ENCODE results near the gene NR4A1. TPM values are rescaled to one million over a fixed set of nuclear protein-coding genes. Genes with fewer than 3 reads are reported as not detected.

NR4A1 gene
- total and polyA plus RNA-seq, 10 of the 15 experiments (the other 5 are each of a cell fraction or from before 2014, with no cell fraction given) = 0.05 to 7.9 (median 2.2) TPM; not detected in 1

DNA sequence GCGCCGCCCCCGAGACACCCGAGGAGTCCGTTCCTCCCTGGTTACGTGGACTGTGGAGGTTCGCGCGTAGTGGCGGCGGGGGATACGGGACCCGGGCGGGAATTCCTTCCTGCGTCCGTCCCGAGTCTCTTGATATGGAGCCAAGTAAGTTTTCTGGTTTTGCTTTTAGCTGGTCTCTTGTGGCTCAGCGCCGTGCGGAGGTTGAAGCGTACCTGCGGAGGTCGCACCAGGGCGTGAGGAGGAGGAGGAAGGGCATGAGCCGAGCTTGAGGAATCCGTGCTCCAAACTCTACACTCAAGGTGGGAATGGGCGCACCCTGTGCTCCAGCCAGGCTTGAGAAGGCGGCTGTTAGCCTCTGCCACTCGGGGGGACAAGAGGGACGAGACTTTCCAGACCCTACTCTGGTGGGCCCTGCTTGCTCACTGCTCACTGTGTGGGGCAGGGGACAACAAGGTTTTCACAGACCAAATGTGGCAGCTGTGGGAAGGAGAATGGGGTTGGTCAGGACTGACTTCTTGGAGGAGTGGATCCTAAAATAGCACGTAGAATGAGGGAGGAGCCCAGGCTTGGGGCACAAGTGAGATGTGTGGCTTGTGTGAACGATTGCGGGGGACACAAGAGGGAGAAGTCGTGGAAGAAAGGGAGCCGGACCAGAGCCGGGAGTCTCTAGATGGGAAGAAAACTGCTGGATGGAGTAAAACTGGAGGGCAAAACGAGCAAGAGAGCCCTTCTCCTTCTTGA lies 19.1 kb downstream of the NR4A1 start:
- H3K9ac ChIP-seq (ENCODE audit: control insufficient read depth, insufficient read depth, low read length) = peak overlapping the region; percentile 86
- FAIRE-seq = no peak
- in situ Hi-C loops (cut with MboI) (no loop called here), intact Hi-C loops (cut with micrococcal nuclease; ENCODE audit: unreplicated experiment) (no loop called here)
- BruUV-seq (replicated peaks) = TSS peak; percentile 77
- no peaks in the 10 kb centered on the region; a peak in 1 of 4 replicates for H3K27me3 ChIP-seq (replicated peaks in 1 of 2; ENCODE audit: control insufficient read depth in 2 of 2, insufficient read depth in 2 of 2, low read length in 1 of 2)
- TF ChIP-seq EED (IDR thresholded peaks at IDR 0.05; ENCODE audit: low read depth) (0 out of 2 replicates have a peak, but pooled peaks have one; percentile 24), RB1 (IDR thresholded peaks at IDR 0.05; ENCODE audit: borderline replicate concordance) (no peak), IKZF2 (IDR thresholded peaks at IDR 0.05) (peak in 1 of 2 experiments; percentile 4; a peak in 1 of 4 replicates)
- H3K36me3 ChIP-seq (ENCODE audit: control insufficient read depth in 2 of 2, insufficient read depth in 2 of 2, low read length in 1 of 2) = peaks cover 0 to under 1% of the 10 kb centered on the region in 2 experiments; a peak in 2 of 4 replicates
- H3K4me1 ChIP-seq (ENCODE audit: control insufficient read depth, insufficient read depth, low read length) = peaks cover 13% of the 10 kb centered on the region
- H3K4me2 ChIP-seq (ENCODE audit: control insufficient read depth, insufficient read depth) = peak overlapping the region; percentile 97
- peak overlapping the region; percentile 98 for H2AFZ ChIP-seq (ENCODE audit: control insufficient read depth, low read depth, low read length)
- H3K27ac ChIP-seq (ENCODE audit: control insufficient read depth, insufficient read depth) = peak overlapping the region; percentile 95
- peak overlapping the region; percentile 98 for H3K4me3 ChIP-seq
- no peaks in the 10 kb centered on the region for H3K9me3 ChIP-seq (replicated peaks; ENCODE audit: control insufficient read depth, insufficient read depth, low read length)
- 2% methylated on average over 34 of the region's 37 CpGs for WGBS (ENCODE audit: insufficient coverage, insufficient replicate concordance, low lambda C conversion rate, missing lambda C conversion rate)
- ChIA-PET SMC1A (ENCODE audit: uncharacterized antibody, unreplicated experiment) (interaction anchor here (0.7 to 6.0 kb wide), 11 partner anchors 10 to 45 kb away, joined by 3 to 46 read pairs (median 7); partner anchors contain the start of gene NR4A1), CTCF (interaction anchor here (0.9 to 15.1 kb wide), 13 partner anchors 11 to 51 kb away, joined by 3 to 208 read pairs (median 7); partner anchors contain the start of gene NR4A1), POLR2A (interaction anchor here (0.7 to 4.3 kb wide), 10 partner anchors 11 to 50 kb away, joined by 3 to 21 read pairs (median 3); partner anchors contain the start of gene NR4A1), RAD21 (ENCODE audit: unreplicated experiment) (interaction anchor here (0.9 to 5.4 kb wide), 12 partner anchors 11 to 53 kb away, joined by 3 to 35 read pairs (median 4); partner anchors contain the start of gene NR4A1)
- no peak for DNase-seq (ENCODE audit: low read depth, low spot score)
- peaks cover 41% of the 10 kb centered on the region for H3K79me2 ChIP-seq (ENCODE audit: control insufficient read depth, insufficient read depth, low read length)
- peak; percentile 46 for ATAC-seq
- H4K20me1 ChIP-seq (ENCODE audit: control insufficient read depth, insufficient read depth) = no peaks in the 10 kb centered on the region
